Measurements from ENCODE around the gene ITPR2.

GRCh38 chr12:26548227-26548626 is 284.8 kb downstream of the ITPR2 start:
- TF ChIP-seq SP1 (IDR thresholded peaks at IDR 0.05) (no peak), SUZ12 (IDR thresholded peaks at IDR 0.05) (no peak), ZNF384 (IDR thresholded peaks at IDR 0.05) (no peak), FOXM1 (IDR thresholded peaks at IDR 0.05; ENCODE audit: borderline replicate concordance) (no peak), LEF1 (IDR thresholded peaks at IDR 0.05; ENCODE audit: borderline replicate concordance) (no peak), ARNT (IDR thresholded peaks at IDR 0.05) (no peak), NFRKB (IDR thresholded peaks at IDR 0.05) (no peak), FOXA1 (IDR thresholded peaks at IDR 0.05) (no peak), HDGF (IDR thresholded peaks at IDR 0.05; ENCODE audit: borderline replicate concordance) (no peak), BHLHE40 (IDR thresholded peaks at IDR 0.05; ENCODE audit: borderline replicate concordance) (no peak), TARDBP (IDR thresholded peaks at IDR 0.05) (no peak), FOXK2 (IDR thresholded peaks at IDR 0.05) (no peak), ELF4 (IDR thresholded peaks at IDR 0.05) (no peak), L3MBTL2 (conservative IDR thresholded peaks at IDR 0.05) (no peak)
